Testis (tissue), 3 donors: ENCODE results near the gene USF1. TPM values are rescaled to one million over a fixed set of nuclear protein-coding genes. Genes with fewer than 3 reads are reported as not detected.

ENCODE experiments used
- DNase-seq: peaks from one replicate; pipeline ENCODE4 v3.0.0-alpha.2; 2019
- H3K27ac ChIP-seq, 2 donors: fragments of 200-600 bp; sonication (generic); one replicate each; pipeline ENCODE4 v1.5.1; 2019
- H3K27me3 ChIP-seq: fragments of 200-600 bp; sonication (generic); one replicate; pipeline ENCODE4 v1.5.1; 2019
- H3K36me3 ChIP-seq: fragments of 200-600 bp; sonication (generic); one replicate; pipeline ENCODE4 v1.5.1; 2017; ENCODE audit warnings: low read depth; ENCODE audit errors: missing control alignments
- H3K4me1 ChIP-seq: fragments of 200-600 bp; sonication (generic); one replicate; pipeline ENCODE4 v1.5.1; 2019
- H3K4me3 ChIP-seq, 2 donors: fragments of 200-600 bp; sonication (generic); one replicate each; pipeline ENCODE4 v1.5.1; 2017 to 2019
- H3K9me3 ChIP-seq: fragments of 200-600 bp; sonication (generic); one replicate; pipeline ENCODE4 v1.5.1; 2017
- POLR2A ChIP-seq: fragments of 450-650 bp; IDR thresholded peaks from one replicate; pipeline ENCODE4 v1.6.1; 2017; ENCODE audit warnings: antibody characterized with exemption, mild to moderate bottlenecking, moderate library complexity
- WGBS, 2 donors: methylation state at CpG; one replicate each; pipeline ENCODE4 v1.1.5; 2018; 5-methylcytosine and 5-hydroxymethylcytosine counted together
- intact Hi-C: fragments of 100-400 bp; cut with DNase I; formaldehyde crosslinking; loops from one replicate; pipeline ENCODE4 v1.15.1; 2023; ENCODE audit warnings: low total_unique reads
- polyA plus RNA-seq: library from polyadenylated mRNA; stranded (reverse); fragments of 350-450 nt; fragmentation: Illumina TruSeq; extraction: RNeasy Lipid Tissue Mini Kit (QIAGEN cat#74804); gene quantifications from one replicate; pipeline ENCODE4 v1.2.3, GENCODE V29; 2014; ENCODE audit warnings: low read depth, low replicate concordance; ENCODE audit not compliant: insufficient read depth
- total RNA-seq, 2 donors: library from RNA; depleted of rRNA; stranded (reverse); fragments of >200 nt; gene quantifications; one replicate each; pipeline ENCODE4 v1.2.3, GENCODE V29; 2016
- TF ChIP-seq, protein P1 (sequence below), 3 experiments: fragments of 450-650 bp in 2 of 3; fragments of 200-600 bp in 1 of 3; sonication (generic) in 1 of 3; IDR thresholded peaks; one replicate each; pipeline ENCODE4 v1.5.1; 2016 to 2019; ENCODE audit warnings: antibody characterized with exemption in 3 of 3, mild to moderate bottlenecking in 2 of 3, moderate library complexity in 1 of 3

USF1 gene
- total and polyA plus RNA-seq, 3 donors from 2014 or later = 38.8 to 61.9 (median 50.8) TPM

GRCh38 chr1:161091796-161092507 lies 46.2 kb upstream of the USF1 start:
- intact Hi-C loops = loop anchor here (10.0 kb wide), 1 partner anchor 97 kb away; no protein-coding TSS in a partner anchor
- no peaks in the 10 kb centered on the region for H3K4me1 ChIP-seq

GRCh38 chr1:161091093-161091492 lies 45.3 kb upstream of the USF1 start:
- no peaks in the 10 kb centered on the region for H3K36me3 ChIP-seq
- H3K4me1 ChIP-seq = no peaks in the 10 kb centered on the region
- no peak overlapping the region for H3K4me3 ChIP-seq
- no peak for DNase-seq
- no peaks in the 10 kb centered on the region for H3K27me3 ChIP-seq
- 79 to 91% methylated on average over 5 of the region's 5 CpGs for WGBS, 2 donors
- no peak overlapping the region for H3K27ac ChIP-seq
- no peak for TF ChIP-seq POLR2A
- TF ChIP-seq, protein P1, sequence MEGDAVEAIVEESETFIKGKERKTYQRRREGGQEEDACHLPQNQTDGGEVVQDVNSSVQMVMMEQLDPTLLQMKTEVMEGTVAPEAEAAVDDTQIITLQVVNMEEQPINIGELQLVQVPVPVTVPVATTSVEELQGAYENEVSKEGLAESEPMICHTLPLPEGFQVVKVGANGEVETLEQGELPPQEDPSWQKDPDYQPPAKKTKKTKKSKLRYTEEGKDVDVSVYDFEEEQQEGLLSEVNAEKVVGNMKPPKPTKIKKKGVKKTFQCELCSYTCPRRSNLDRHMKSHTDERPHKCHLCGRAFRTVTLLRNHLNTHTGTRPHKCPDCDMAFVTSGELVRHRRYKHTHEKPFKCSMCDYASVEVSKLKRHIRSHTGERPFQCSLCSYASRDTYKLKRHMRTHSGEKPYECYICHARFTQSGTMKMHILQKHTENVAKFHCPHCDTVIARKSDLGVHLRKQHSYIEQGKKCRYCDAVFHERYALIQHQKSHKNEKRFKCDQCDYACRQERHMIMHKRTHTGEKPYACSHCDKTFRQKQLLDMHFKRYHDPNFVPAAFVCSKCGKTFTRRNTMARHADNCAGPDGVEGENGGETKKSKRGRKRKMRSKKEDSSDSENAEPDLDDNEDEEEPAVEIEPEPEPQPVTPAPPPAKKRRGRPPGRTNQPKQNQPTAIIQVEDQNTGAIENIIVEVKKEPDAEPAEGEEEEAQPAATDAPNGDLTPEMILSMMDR (IDR thresholded peaks at IDR 0.05) = no peak
- H3K9me3 ChIP-seq = no peaks in the 10 kb centered on the region
- intact Hi-C loops = loop anchor here (10.0 kb wide), 1 partner anchor 96 kb away; no protein-coding TSS in a partner anchor

More at GRCh38 chr1:161091796-161092507, 46.2 kb upstream of the USF1 start:
- Histone ChIP-seq H3K36me3 (no peaks in the 10 kb centered on the region), H3K9me3 (no peaks in the 10 kb centered on the region), H3K27ac (no peak overlapping the region), H3K4me3 (no peak overlapping the region), H3K27me3 (no peaks in the 10 kb centered on the region)
- DNase-seq = no peak
- no peak for TF ChIP-seq POLR2A
- TF ChIP-seq, protein P1 (IDR thresholded peaks at IDR 0.05) = no peak
- 95% methylated on average over 7 of the region's 7 CpGs for WGBS, 2 donors

DNA sequence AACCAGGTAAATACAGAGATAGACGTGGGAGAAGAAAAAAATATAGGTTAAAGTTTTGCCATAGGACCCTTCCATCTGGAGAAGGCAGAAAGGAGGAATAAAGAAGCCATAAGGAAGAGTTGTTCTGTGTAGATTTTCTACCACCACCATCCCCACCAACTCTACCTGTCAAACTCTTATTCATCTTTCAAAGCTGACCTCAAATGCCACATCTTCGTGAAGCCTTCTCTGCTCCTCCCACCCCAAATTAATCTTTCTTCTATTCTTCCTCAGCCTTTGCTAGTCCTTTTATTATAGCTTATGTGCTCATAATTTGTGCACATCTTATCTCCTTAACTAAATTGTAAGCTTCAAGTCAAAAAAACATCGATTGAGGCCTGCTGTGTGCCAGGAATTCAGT lies 44.8 kb upstream of the USF1 start:
- no peak for DNase-seq
- TF ChIP-seq POLR2A = no peak
- TF ChIP-seq, protein P1 (IDR thresholded peaks at IDR 0.05) = no peak
- intact Hi-C loops = loop anchor here (10.0 kb wide), 1 partner anchor 96 kb away; no protein-coding TSS in a partner anchor
- Histone ChIP-seq H3K4me1 (no peaks in the 10 kb centered on the region), H3K4me3 (no peak overlapping the region), H3K36me3 (no peaks in the 10 kb centered on the region), H3K27me3 (no peaks in the 10 kb centered on the region), H3K27ac (no peak overlapping the region), H3K9me3 (no peaks in the 10 kb centered on the region)
- WGBS, 2 donors = 76 to 77% methylated on average over 3 of the region's 3 CpGs

- TF ChIP-seq POLR2A = no peak
- TF ChIP-seq, protein P1 (IDR thresholded peaks at IDR 0.05) = no peak
- WGBS, 2 donors = 88 to 97% methylated on average over 5 of the region's 5 CpGs
- Histone ChIP-seq H3K4me3 (no peak overlapping the region), H3K4me1 (no peaks in the 10 kb centered on the region), H3K36me3 (no peaks in the 10 kb centered on the region), H3K27me3 (no peaks in the 10 kb centered on the region), H3K9me3 (no peaks in the 10 kb centered on the region), H3K27ac (no peak overlapping the region)
- intact Hi-C loops = loop anchor here (10.0 kb wide), 1 partner anchor 95 kb away; no protein-coding TSS in a partner anchor
- DNase-seq = no peak
These were observed 44.2 kb upstream of the USF1 start for GRCh38 chr1:161089938-161090337.
